Activated CD4-positive, alpha-beta T cell treated with anti-CD3 and anti-CD28 coated beads, Interleukin-2, amount 10 ng/mL, durations not matched to agents 7 days and 5 days (primary cell): ENCODE data around the gene WDR26. TPM values are rescaled to one million over a fixed set of nuclear protein-coding genes. Genes with fewer than 3 reads are reported as not detected.

Experiments used
- CTCF ChIA-PET: fragments of 350-600 bp; sonication (Branson Sonifier 250); formaldehyde crosslinking; loops from one replicate; lab custom pipeline; 2021; ENCODE audit warnings: antibody characterized with exemption; lab: Charles Lee
- POLR2A ChIA-PET: fragments of 350-600 bp; sonication (Branson Sonifier 250); formaldehyde crosslinking; loops from one replicate; lab custom pipeline; 2021; ENCODE audit warnings: antibody characterized with exemption; lab: Charles Lee
- DNase-seq: peaks from one replicate; pipeline ENCODE4 v3.0.0-alpha.2; 2020
- H3K27ac Mint-ChIP-seq: one replicate; pipeline ENCODE4 v1.8.0; 2021; ENCODE audit warnings: mild to moderate bottlenecking, moderate library complexity, mixed read lengths
- H3K27me3 Mint-ChIP-seq: one replicate; pipeline ENCODE4 v1.8.0; 2021; ENCODE audit warnings: mixed read lengths
- H3K36me3 Mint-ChIP-seq: one replicate; pipeline ENCODE4 v1.8.0; 2021; ENCODE audit warnings: low read depth, mixed read lengths
- H3K4me1 Mint-ChIP-seq: one replicate; pipeline ENCODE4 v1.8.0; 2021; ENCODE audit warnings: mixed read lengths
- H3K4me3 Mint-ChIP-seq: one replicate; pipeline ENCODE4 v1.8.0; 2021; ENCODE audit warnings: mild to moderate bottlenecking, moderate library complexity, mixed read lengths
- H3K9me3 Mint-ChIP-seq: one replicate; pipeline ENCODE4 v1.8.0; 2021; ENCODE audit warnings: mixed read lengths
- total RNA-seq, 2 experiments: library from RNA; stranded (reverse); gene quantifications; one replicate each; pipeline ENCODE4 v1.2.3, GENCODE V29; 2021

WDR26 gene
- total RNA-seq, 2 experiments from 2014 or later = 67.7 to 74.2 TPM

- H3K27ac Mint-ChIP-seq = no peak overlapping the region
- no peaks in the 10 kb centered on the region for H3K27me3 Mint-ChIP-seq
- H3K9me3 Mint-ChIP-seq = no peaks in the 10 kb centered on the region
- DNase-seq = no peak
- ChIA-PET CTCF (interaction anchor here (1.3 to 1.7 kb wide), 2 partner anchors 10 to 36 kb away, joined by 3 to 5 read pairs; no protein-coding TSS in a partner anchor), POLR2A (no interaction called here)
- no peak overlapping the region for H3K4me3 Mint-ChIP-seq
- H3K36me3 Mint-ChIP-seq = peaks cover 57% of the 10 kb centered on the region
- H3K4me1 Mint-ChIP-seq = peaks cover 17% of the 10 kb centered on the region
Measured at GRCh38 chr1:224407571-224408293, 26.9 kb downstream of the WDR26 start.

- H3K36me3 Mint-ChIP-seq = peaks cover 56% of the 10 kb centered on the region
- ChIA-PET CTCF (interaction anchor here (1.0 kb wide), 1 partner anchor 9 kb away, joined by 4 read pairs; no protein-coding TSS in a partner anchor), POLR2A (no interaction called here)
- H3K27ac Mint-ChIP-seq = no peak overlapping the region
- no peaks in the 10 kb centered on the region for H3K9me3 Mint-ChIP-seq
- DNase-seq = no peak
- H3K27me3 Mint-ChIP-seq = no peaks in the 10 kb centered on the region
- peaks cover 21% of the 10 kb centered on the region for H3K4me1 Mint-ChIP-seq
- H3K4me3 Mint-ChIP-seq = no peak overlapping the region
Measured at GRCh38 chr1:224406216-224406615, 28.4 kb downstream of the WDR26 start.

- POLR2A ChIA-PET = no interaction called here
- no peak for DNase-seq
- CTCF ChIA-PET = interaction anchor here (1.0 to 1.2 kb wide), 2 partner anchors 9 to 20 kb away, joined by 3 to 4 read pairs; no protein-coding TSS in a partner anchor
- Mint-ChIP-seq H3K36me3 (peaks cover 58% of the 10 kb centered on the region), H3K27me3 (no peaks in the 10 kb centered on the region), H3K4me1 (peaks cover 25% of the 10 kb centered on the region), H3K9me3 (no peaks in the 10 kb centered on the region), H3K27ac (no peak overlapping the region), H3K4me3 (no peak overlapping the region)
Measured at GRCh38 chr1:224405604-224405970, 29.0 kb downstream of the WDR26 start.

- H3K27me3 Mint-ChIP-seq = no peaks in the 10 kb centered on the region
- no peaks in the 10 kb centered on the region for H3K9me3 Mint-ChIP-seq
- CTCF ChIA-PET = interaction anchor here (0.7 to 1.4 kb wide), 4 partner anchors 20 to 265 kb away, joined by 3 to 4 read pairs (median 3); no protein-coding TSS in a partner anchor
- H3K36me3 Mint-ChIP-seq = peaks cover 55% of the 10 kb centered on the region
- H3K4me1 Mint-ChIP-seq = peaks cover 25% of the 10 kb centered on the region
- H3K4me3 Mint-ChIP-seq = no peak overlapping the region
- DNase-seq = no peak
- no peak overlapping the region for H3K27ac Mint-ChIP-seq
- POLR2A ChIA-PET = no interaction called here
Measured at GRCh38 chr1:224404916-224405603, 29.5 kb downstream of the WDR26 start.

- Mint-ChIP-seq H3K4me3 (no peak overlapping the region), H3K36me3 (peaks cover 65% of the 10 kb centered on the region), H3K27ac (no peak overlapping the region), H3K9me3 (no peaks in the 10 kb centered on the region), H3K4me1 (peaks cover 25% of the 10 kb centered on the region), H3K27me3 (no peaks in the 10 kb centered on the region)
- CTCF ChIA-PET = interaction anchor here (1.6 kb wide), 1 partner anchor 16 kb away, joined by 3 read pairs; no protein-coding TSS in a partner anchor
- POLR2A ChIA-PET = no interaction called here
- DNase-seq = no peak
Measured at GRCh38 chr1:224402472-224403036, 32.0 kb downstream of the WDR26 start.

GRCh38 chr1:224399887-224400286 lies 34.7 kb downstream of the WDR26 start:
- Mint-ChIP-seq H3K4me1 (peaks cover 19% of the 10 kb centered on the region), H3K27me3 (no peaks in the 10 kb centered on the region), H3K27ac (no peak overlapping the region), H3K9me3 (no peaks in the 10 kb centered on the region), H3K4me3 (no peak overlapping the region), H3K36me3 (peaks cover 67% of the 10 kb centered on the region)
- DNase-seq = no peak
- ChIA-PET POLR2A (no interaction called here), CTCF (interaction anchor here (1.1 kb wide), 1 partner anchor 10 kb away, joined by 4 read pairs; no protein-coding TSS in a partner anchor)

GRCh38 chr1:224393294-224393693 lies 41.3 kb downstream of the WDR26 start:
- no peak overlapping the region for H3K27ac Mint-ChIP-seq
- H3K4me1 Mint-ChIP-seq = peaks cover 19% of the 10 kb centered on the region
- H3K9me3 Mint-ChIP-seq = no peaks in the 10 kb centered on the region
- POLR2A ChIA-PET = no interaction called here
- no peak for DNase-seq
- no peaks in the 10 kb centered on the region for H3K27me3 Mint-ChIP-seq
- no peak overlapping the region for H3K4me3 Mint-ChIP-seq
- H3K36me3 Mint-ChIP-seq = peaks cover 80% of the 10 kb centered on the region
- CTCF ChIA-PET = interaction anchor here (1.1 kb wide), 1 partner anchor 64 kb away, joined by 3 read pairs; no protein-coding TSS in a partner anchor

GRCh38 chr1:224392411-224393249 lies 42.0 kb downstream of the WDR26 start:
- Mint-ChIP-seq H3K4me1 (peaks cover 25% of the 10 kb centered on the region), H3K27me3 (no peaks in the 10 kb centered on the region), H3K9me3 (no peaks in the 10 kb centered on the region), H3K36me3 (peaks cover 80% of the 10 kb centered on the region), H3K4me3 (no peak overlapping the region), H3K27ac (no peak overlapping the region)
- DNase-seq = no peak
- ChIA-PET POLR2A (no interaction called here), CTCF (no interaction called here)

- no peaks in the 10 kb centered on the region for H3K9me3 Mint-ChIP-seq
- peaks cover 36% of the 10 kb centered on the region for H3K4me1 Mint-ChIP-seq
- H3K36me3 Mint-ChIP-seq = peaks cover 76% of the 10 kb centered on the region
- POLR2A ChIA-PET = no interaction called here
- CTCF ChIA-PET = interaction anchor here (0.7 kb wide), 1 partner anchor 41 kb away, joined by 3 read pairs; no protein-coding TSS in a partner anchor
- H3K27me3 Mint-ChIP-seq = no peaks in the 10 kb centered on the region
- H3K4me3 Mint-ChIP-seq = no peak overlapping the region
- DNase-seq = no peak
- no peak overlapping the region for H3K27ac Mint-ChIP-seq
Measured at GRCh38 chr1:224390517-224390916, 44.1 kb downstream of the WDR26 start.

- POLR2A ChIA-PET = no interaction called here
- DNase-seq = no peak
- H3K9me3 Mint-ChIP-seq = no peaks in the 10 kb centered on the region
- peaks cover 74% of the 10 kb centered on the region for H3K36me3 Mint-ChIP-seq
- H3K4me3 Mint-ChIP-seq = no peak overlapping the region
- no peak overlapping the region for H3K27ac Mint-ChIP-seq
- H3K27me3 Mint-ChIP-seq = no peaks in the 10 kb centered on the region
- CTCF ChIA-PET = interaction anchor here (0.8 to 1.3 kb wide), 2 partner anchors 45 to 53 kb away, joined by 3 read pairs; no protein-coding TSS in a partner anchor
- peaks cover 40% of the 10 kb centered on the region for H3K4me1 Mint-ChIP-seq
Measured at GRCh38 chr1:224387943-224388342, 46.7 kb downstream of the WDR26 start.

- Mint-ChIP-seq H3K27ac (peak overlapping the region; percentile 84), H3K4me3 (no peak overlapping the region), H3K27me3 (no peaks in the 10 kb centered on the region), H3K4me1 (peaks cover 40% of the 10 kb centered on the region), H3K36me3 (peaks cover 73% of the 10 kb centered on the region), H3K9me3 (no peaks in the 10 kb centered on the region)
- peak; percentile 22 for DNase-seq
- ChIA-PET CTCF (interaction anchor here (0.8 to 1.3 kb wide), 3 partner anchors 16 to 53 kb away, joined by 3 read pairs; no protein-coding TSS in a partner anchor), POLR2A (no interaction called here)
Measured at GRCh38 chr1:224387302-224387912, 47.2 kb downstream of the WDR26 start.
